ENCODE data around the gene CHST3. TPM values are rescaled to one million over a fixed set of nuclear protein-coding genes. Genes with fewer than 3 reads are reported as not detected.

CHST3 gene
- total and polyA plus RNA-seq, 8 donors: 3.1 to 10.8 (median 3.6) TPM

DNA sequence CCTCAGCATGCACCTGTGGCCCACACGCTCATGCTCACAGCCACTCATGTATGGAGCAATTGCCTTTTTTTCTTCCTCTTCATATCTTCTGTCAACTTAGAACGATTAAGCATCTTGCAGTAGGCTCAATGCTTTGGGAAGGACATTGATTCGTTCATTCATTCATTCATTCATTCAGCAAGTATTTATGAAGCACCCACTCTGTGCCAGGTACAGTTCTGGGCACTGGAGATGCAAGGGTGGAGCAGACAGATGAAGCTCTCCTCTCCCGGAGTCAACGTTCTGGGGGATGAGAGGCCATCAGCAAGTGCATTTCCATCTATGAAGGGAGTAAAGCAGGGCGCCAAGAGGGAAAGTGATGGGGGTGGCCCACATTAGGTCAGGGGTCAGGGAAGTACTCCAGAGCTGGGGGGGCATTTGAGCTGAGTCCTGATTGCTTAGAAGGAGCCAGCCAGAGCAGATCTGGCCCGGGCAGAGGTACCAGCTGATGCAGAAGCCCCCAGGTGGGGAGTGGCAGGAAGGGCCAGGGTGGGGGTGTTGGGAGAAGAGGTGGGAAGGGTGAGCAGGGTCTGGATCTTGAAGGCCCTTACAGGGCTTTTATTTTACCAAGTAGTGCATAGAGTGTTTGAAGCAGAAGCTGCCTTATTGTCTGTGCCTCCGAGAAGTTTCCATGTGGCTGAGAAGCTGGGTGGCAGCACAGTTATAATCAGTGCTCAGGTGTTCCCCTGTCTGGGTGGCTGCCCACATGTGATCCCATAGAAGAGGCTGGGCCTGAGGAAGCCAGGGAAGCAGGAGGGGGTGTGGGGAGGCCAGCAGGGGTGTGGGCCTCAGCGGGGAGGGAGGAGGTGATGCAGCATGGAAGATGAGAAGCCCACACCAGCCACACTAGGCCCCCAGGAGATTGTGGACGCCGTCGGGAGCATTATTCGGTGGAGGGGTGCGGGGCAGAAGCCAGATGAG lies 36.2 kb downstream of the CHST3 start:
- 73 to 75% methylated on average over 14 of the region's 14 CpGs for WGBS, 2 donors
- FAIRE-seq (no peak), DNase-seq (no peak), ATAC-seq (peak in 2 of 4 donors; percentile 4 to 28)
- H3K36me3 ChIP-seq: no peaks in the 10 kb centered on the region
- peaks cover 0 to 6% (median 0%) of the 10 kb centered on the region in 3 donors for H3K4me1 ChIP-seq
- no peak overlapping the region for H3K4me3 ChIP-seq
- TF ChIP-seq, protein P1, sequence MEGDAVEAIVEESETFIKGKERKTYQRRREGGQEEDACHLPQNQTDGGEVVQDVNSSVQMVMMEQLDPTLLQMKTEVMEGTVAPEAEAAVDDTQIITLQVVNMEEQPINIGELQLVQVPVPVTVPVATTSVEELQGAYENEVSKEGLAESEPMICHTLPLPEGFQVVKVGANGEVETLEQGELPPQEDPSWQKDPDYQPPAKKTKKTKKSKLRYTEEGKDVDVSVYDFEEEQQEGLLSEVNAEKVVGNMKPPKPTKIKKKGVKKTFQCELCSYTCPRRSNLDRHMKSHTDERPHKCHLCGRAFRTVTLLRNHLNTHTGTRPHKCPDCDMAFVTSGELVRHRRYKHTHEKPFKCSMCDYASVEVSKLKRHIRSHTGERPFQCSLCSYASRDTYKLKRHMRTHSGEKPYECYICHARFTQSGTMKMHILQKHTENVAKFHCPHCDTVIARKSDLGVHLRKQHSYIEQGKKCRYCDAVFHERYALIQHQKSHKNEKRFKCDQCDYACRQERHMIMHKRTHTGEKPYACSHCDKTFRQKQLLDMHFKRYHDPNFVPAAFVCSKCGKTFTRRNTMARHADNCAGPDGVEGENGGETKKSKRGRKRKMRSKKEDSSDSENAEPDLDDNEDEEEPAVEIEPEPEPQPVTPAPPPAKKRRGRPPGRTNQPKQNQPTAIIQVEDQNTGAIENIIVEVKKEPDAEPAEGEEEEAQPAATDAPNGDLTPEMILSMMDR (IDR thresholded peaks at IDR 0.05): no peak
- H3K9me3 ChIP-seq: no peaks in the 10 kb centered on the region
- H3K27ac ChIP-seq: peak overlapping the region in 2 of 4 donors; percentile 39 to 61
- intact Hi-C loops (cut with DNase I): no loop called here
- no peaks in the 10 kb centered on the region for H3K27me3 ChIP-seq

DNA sequence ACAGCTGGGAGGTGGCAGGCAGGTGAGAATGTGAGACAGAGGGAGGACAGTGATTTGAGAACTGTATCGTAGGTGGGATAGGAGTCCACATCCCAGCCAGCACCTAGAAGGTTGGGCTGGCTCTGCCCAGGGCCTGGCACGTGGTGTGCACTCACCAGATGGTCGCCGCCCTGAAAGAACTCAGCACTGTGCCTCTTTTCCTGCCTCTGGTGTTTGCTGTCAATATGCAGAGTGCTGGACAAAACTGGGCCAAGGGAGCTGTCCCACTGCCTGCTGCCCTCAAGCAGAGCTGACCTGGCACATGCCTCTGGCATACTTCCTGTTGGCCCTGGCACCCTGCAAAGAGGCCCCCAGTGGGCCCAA lies 36.8 kb downstream of the CHST3 start:
- Histone ChIP-seq H3K27me3 (no peaks in the 10 kb centered on the region), H3K9me3 (no peaks in the 10 kb centered on the region), H3K4me3 (no peak overlapping the region), H3K27ac (peak overlapping the region in 1 of 4 donors; percentile 22), H3K4me1 (peaks cover 0 to 6% (median 0%) of the 10 kb centered on the region in 3 donors), H3K36me3 (no peaks in the 10 kb centered on the region)
- no peak for DNase-seq
- TF ChIP-seq, protein P1 (IDR thresholded peaks at IDR 0.05): no peak
- WGBS, 2 donors: 47 to 50% methylated on average over 4 of the region's 4 CpGs
- intact Hi-C loops (cut with DNase I): no loop called here
- no peak for FAIRE-seq
- peak in 3 of 4 donors; percentile 38 to 49 (median 38) for ATAC-seq

DNA sequence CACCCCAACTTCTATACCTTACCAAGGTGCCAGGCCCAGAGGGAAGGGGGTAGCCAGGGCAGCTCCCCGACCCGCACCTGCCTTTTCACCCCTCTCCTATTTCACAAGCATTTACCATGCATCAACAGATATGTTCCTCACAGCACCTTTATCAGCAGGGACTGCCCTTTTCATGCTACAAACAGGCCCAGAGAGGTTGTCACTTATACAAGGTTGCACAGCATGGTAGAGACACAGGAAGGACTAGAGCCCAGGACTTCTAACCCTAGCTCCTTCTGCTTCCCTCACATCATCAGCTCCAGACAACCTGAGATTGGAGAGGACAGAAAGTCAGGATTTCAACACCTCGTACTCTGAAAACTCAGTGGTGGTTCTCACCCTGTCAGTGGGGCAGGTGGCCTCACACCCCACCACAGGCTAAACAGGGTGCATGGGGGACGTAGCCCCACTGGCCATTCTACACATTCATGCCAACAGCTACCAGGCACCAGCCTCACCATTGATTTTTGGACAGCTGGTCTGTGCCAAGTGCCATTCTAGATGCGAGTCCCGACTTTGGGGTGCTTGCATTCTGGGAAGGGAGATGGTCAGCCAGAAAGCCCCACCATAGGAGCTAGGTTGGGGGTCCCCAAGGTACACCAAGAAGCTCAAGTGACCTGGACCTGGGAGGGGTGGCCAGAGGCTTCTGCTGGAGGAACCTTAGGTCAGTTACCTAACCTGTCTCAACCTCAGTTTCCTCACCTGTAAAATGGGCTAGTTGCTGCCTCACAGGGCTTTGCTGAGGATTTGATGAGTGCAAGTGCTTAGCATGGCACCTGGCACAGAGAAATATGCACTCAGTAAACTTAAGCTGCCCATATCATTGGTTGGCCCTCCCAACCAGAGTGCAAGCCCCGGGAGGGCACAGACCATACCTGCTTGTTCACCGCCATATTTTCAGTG lies 38.4 kb downstream of the CHST3 start:
- Histone ChIP-seq H3K4me1 (peaks cover 0 to 6% (median 0%) of the 10 kb centered on the region in 3 donors), H3K9me3 (no peaks in the 10 kb centered on the region), H3K27me3 (no peaks in the 10 kb centered on the region), H3K36me3 (no peaks in the 10 kb centered on the region), H3K27ac (no peak overlapping the region), H3K4me3 (no peak overlapping the region)
- intact Hi-C loops (cut with DNase I): no loop called here
- FAIRE-seq: no peak
- no peak for DNase-seq
- ATAC-seq: no peak
- WGBS, 2 donors: 65 to 66% methylated on average over 8 of the region's 8 CpGs
- TF ChIP-seq, protein P1 (IDR thresholded peaks at IDR 0.05): no peak

DNA sequence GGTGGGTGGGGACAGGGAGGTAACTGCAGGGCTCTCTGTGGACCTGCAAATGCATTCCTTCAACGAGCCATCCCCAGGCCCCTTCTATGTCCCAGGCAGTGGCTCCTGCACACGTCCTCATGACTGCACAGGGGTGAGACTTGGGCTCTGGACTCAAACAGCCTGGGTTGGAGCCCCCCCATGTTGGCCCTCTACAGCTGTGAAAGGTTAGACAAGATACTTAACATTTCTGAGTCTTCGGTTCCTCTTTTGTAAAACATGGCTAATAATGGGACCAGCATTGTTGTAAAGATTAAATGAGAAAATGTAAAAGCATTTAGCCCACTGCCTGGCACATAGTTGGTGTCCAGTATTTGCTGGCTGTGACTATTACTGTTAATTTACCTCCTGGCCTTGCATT lies 41.8 kb downstream of the CHST3 start:
- no peaks in the 10 kb centered on the region for H3K27me3 ChIP-seq
- no peak overlapping the region for H3K27ac ChIP-seq
- no peak overlapping the region for H3K4me3 ChIP-seq
- H3K36me3 ChIP-seq: peaks cover 0 to 7% (median 4%) of the 10 kb centered on the region in 3 donors
- H3K9me3 ChIP-seq: no peaks in the 10 kb centered on the region
- intact Hi-C loops (cut with DNase I): no loop called here
- 69 to 70% methylated on average over 3 of the region's 3 CpGs for WGBS, 2 donors
- TF ChIP-seq, protein P1 (IDR thresholded peaks at IDR 0.05): no peak
- FAIRE-seq: no peak
- no peaks in the 10 kb centered on the region for H3K4me1 ChIP-seq
- no peak for ATAC-seq
- DNase-seq: no peak

Data from pancreas (tissue), 10 donors.